ENCODE results near the gene RTL5.
A peak's percentile ranks its signal among the peaks of the same experiment; 100 is the strongest.

RTL5 gene

GRCh38 chrX:72129661-72130060 is 2.1 kb downstream of the RTL5 start:
- no peak for DNase-seq (ENCODE audit: low spot score)

DNA sequence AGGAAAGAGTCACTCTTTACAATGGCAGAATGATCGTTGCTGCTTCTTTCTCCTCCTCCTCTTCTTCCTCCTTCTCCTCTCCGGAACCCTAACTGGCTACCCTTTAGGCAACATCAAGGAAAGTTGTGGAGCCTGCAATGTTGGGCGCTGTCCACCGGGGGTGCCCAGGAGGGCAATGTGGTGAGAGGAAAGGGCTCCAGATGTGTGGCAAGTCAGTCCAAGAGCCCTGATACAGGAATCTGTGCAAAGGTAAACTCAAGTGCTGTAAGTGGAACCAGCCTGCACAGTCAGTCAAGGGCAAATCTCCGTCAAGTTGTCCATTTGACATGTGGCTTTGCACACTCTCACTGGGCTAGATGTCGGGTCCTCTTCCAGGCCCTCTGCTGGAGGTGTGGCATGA is 2.8 kb downstream of the RTL5 start:
- no peak for DNase-seq (ENCODE audit: low spot score)

- no peak for DNase-seq (ENCODE audit: low spot score)
These were observed 3.4 kb downstream of the RTL5 start for GRCh38 chrX:72128183-72128834.

DNA sequence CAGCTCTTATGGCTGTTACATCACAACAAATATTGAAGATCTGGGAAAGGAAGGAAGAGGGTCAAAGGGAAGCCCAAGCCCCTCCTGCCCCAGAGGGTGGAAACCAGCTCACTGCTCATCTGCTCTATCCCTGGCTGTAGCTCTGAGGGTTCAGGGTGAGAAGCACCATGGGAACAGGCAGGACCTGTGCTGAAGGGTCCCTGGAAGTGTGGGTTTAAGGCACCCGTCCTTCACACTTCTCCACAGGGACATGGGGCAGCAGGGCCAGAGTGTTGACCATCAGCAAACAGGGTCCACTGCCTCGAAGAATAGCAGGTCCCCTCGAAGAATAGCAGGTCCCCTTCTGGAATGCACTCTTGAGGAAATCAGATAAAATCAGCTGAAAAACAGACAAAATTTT is 4.4 kb downstream of the RTL5 start:
- no peak for DNase-seq (ENCODE audit: low spot score)

GRCh38 chrX:72126539-72127140 is 5.1 kb downstream of the RTL5 start:
- peak; percentile 87 for DNase-seq (ENCODE audit: low spot score)

- DNase-seq (ENCODE audit: low spot score): no peak
These were observed 5.7 kb downstream of the RTL5 start for GRCh38 chrX:72126048-72126415.

- no peak for DNase-seq (ENCODE audit: low spot score)
These were observed 6.2 kb downstream of the RTL5 start for GRCh38 chrX:72125331-72126047.

GRCh38 chrX:72124540-72125201 is 7.0 kb downstream of the RTL5 start:
- DNase-seq (ENCODE audit: low spot score): no peak

DNA sequence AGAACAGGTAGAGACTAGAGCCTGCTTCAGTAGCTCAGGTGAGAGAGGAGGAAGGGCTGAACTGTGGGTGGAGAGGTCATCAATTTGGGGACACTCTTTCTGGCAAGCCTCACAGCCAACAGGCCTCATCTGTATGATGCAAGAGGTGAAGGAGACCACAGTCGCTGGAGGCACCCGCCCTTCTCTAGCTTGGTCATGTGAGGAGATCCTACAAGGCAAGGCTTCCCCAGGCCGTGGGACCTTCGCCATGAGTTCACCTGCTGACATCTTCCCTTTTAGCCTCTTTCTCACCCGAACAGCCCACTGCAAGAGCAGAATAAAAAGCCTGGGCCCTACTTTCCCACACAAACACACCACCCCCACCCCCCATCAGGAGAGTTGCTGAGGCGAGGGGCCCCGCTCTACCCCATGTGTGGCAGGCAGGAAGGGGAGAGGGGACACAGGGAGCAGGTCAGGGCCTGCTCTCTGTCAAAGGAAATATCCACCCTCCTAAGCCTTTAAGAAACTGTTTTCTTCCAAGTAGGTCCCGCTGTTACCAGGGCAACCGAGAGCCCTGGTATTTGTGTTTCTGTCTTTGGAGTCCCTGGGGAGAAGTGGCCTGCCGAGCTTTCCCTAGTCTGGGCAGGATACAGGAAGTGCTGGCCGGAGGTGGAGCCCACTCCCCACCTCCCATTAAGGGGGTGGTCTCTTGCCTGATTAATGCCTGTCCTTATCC is 8.1 kb downstream of the RTL5 start:
- no peak for DNase-seq (ENCODE audit: low spot score)

- DNase-seq (ENCODE audit: low spot score): no peak
These were observed 8.9 kb downstream of the RTL5 start for GRCh38 chrX:72122621-72123337.

DNA sequence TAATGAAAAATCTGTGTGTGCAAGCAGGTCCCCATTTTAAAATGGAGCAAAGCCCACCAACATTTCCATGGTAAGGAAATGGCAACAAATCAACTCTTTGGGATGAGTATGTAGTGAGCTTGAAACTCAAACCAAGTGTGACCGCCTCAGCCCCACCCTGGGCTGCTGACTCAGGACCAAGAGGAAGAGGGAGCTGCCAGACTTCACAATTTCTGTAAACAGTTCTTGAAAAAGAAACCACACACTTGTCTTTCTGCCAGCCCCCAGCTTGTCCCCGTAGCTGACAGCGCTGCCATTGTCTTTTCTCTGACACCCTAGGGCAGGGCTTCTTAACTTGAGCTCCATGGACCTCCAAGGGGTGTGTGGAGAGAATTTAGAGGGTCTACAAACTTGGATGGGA is 10.3 kb downstream of the RTL5 start:
- peak; percentile 79 for DNase-seq (ENCODE audit: low spot score)

GRCh38 chrX:72120837-72121236 is 10.9 kb downstream of the RTL5 start:
- no peak for DNase-seq (ENCODE audit: low spot score)

DNA sequence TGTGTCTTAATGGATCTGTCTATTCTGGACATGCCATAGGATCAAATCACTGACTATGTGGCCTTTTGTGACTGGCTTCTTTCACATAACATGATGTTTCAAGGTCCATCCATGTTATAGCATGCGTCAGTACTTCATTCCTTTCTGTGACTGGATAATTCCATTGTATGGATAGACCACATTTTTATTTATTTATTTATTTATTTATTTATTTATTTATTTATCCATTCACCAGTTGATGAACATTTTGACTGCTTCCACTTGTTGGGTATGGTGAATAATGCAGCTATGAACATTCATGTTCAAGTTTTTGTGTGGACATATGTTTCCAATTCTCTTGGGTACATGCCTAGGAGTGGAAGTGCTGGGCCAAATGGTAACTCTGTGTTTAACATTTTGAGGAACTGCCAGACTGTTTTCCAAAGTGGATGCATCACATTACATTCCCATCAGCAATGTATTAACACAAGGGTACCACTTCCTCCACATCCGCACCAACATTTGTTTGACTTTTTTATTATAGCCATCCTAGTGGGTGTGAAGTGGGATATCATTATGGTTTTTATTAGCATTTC is 14.0 kb downstream of the RTL5 start:
- DNase-seq (ENCODE audit: low spot score): no peak

- DNase-seq (ENCODE audit: low spot score): no peak
These were observed 16.3 kb downstream of the RTL5 start for GRCh38 chrX:72115380-72115779.

DNA sequence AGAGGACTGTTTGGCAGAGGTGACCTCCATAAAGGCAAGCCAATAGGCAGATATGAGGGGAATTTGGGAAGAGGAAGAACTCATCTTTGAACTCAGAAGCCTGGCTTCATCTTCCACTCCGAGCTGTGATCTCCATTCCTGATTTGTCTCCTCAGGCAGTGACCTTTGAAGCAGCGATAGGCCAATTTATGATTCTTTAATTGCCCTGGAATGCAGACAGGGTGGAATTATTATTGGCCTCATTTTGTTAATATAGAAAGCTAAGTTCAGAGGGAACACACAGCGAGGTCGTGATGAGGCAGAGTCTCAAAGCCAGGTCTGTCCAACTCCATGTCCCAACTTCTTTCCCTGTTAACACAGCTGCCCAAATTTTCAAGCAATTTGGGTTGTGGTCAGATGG is 16.9 kb downstream of the RTL5 start:
- DNase-seq (ENCODE audit: low spot score): no peak

- DNase-seq (ENCODE audit: low spot score): no peak
These were observed 17.4 kb downstream of the RTL5 start for GRCh38 chrX:72114306-72114705.

DNA sequence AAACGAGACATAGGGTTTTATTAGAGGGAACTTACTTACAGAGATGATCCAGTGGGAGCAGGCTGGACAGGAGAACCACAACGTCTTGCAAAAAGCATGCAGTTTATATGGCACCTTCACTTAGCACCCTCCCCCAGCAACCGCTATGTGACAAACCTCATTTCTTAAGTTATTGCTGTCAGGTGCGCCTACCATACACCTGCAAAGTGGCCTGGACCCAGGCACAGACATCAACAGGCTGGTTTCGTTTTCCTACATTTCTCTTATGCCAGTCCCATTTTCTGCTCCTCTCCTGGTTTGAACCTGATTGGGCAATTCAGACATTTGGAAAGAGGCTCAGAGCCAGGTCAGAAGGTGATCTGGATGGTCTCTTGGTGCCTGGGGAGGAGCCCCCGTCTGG is 18.3 kb downstream of the RTL5 start:
- no peak for DNase-seq (ENCODE audit: low spot score)

DNA sequence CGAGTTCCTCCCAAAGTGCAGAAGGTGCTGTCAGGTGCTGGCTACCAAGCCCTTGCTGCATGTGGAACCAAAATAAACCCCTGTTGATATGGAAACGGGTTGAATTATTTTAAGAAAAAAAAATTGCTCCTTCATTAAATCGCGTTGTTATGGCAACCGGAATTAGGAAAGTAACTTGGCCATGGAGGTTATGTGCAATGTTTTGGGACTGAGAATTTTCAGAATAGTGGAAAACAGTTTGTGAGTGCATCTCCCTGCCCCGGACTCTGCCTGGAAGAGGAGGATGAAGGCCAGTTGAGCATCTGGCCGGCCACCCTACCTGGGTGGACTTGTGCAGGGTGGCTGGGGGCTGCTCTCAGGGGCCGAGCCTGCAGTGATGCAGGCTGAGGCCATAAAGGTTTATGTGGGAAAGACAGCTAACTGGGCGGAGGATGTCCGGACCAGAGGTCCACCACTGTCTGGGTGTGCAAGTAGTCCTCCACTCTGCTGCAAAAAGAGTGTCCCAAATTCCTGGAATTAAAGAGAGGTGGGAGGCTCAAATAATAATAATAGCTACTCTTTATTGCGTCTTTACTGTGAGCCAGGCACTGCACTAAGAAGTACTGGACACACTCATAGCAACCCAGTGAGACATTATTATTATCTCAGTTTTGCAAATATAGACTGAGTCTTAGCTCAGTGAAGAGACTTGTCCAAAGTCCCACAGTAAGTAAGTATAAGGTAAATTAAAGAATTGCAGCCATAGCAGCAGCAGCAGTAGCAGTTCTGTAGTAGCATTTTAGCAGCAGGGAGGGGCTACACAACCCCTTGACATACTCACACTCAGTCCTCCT is 20.6 kb downstream of the RTL5 start:
- no peak for DNase-seq (ENCODE audit: low spot score)

GRCh38 chrX:72110051-72110875 is 21.5 kb downstream of the RTL5 start:
- no peak for DNase-seq (ENCODE audit: low spot score)

- no peak for DNase-seq (ENCODE audit: low spot score)
These were observed 23.0 kb downstream of the RTL5 start for GRCh38 chrX:72108666-72109065.

Data from CD4-positive, alpha-beta T cell treated with Interleukin-2 at 100 ng/mL for 4 hours (primary cell).